ENCODE data around the gene TCF25. TPM values are rescaled to one million over a fixed set of nuclear protein-coding genes. Genes with fewer than 3 reads are reported as not detected.
"Not testable (repeated sequence)": the region's sequence is repeated elsewhere in the genome, so short reads cannot be mapped to it uniquely, and the experiment has no call there.

The TCF25 gene
- total RNA-seq, 2 experiments from 2014 or later: 218 to 243 TPM

GRCh38 chr16:89870440-89870839, 3.0 kb upstream of the TCF25 start:
- H3K36me3 Mint-ChIP-seq: peaks cover 16% of the 10 kb centered on the region
- no peak overlapping the region for H3K4me3 Mint-ChIP-seq
- no peak overlapping the region for H3K27ac Mint-ChIP-seq
- no peak for ATAC-seq (ENCODE audit: low read depth)
- peaks cover 3% of the 10 kb centered on the region for H3K9me3 Mint-ChIP-seq
- H3K27me3 Mint-ChIP-seq: no peaks in the 10 kb centered on the region
- no peak for DNase-seq
- H3K4me1 Mint-ChIP-seq: peaks cover 7% of the 10 kb centered on the region
- POLR2A ChIA-PET: no interaction called here

GRCh38 chr16:89871895-89872294, 1.5 kb upstream of the TCF25 start:
- H3K27me3 Mint-ChIP-seq: no peaks in the 10 kb centered on the region
- POLR2A ChIA-PET: interaction anchor here (1.9 to 2.5 kb wide), 4 partner anchors 8 to 166 kb away, joined by 9 to 44 read pairs (median 19); no protein-coding TSS in a partner anchor
- H3K4me1 Mint-ChIP-seq: peaks cover 7% of the 10 kb centered on the region
- DNase-seq (no peak), ATAC-seq (ENCODE audit: low read depth) (no peak)
- no peak overlapping the region for H3K27ac Mint-ChIP-seq
- peak overlapping the region; percentile 96 for H3K4me3 Mint-ChIP-seq
- H3K9me3 Mint-ChIP-seq: peaks cover 3% of the 10 kb centered on the region
- H3K36me3 Mint-ChIP-seq: peaks cover 18% of the 10 kb centered on the region

GRCh38 chr16:89873972-89874689, 739 bp downstream of the TCF25 start:
- peak; percentile 92 for DNase-seq

GRCh38 chr16:89879123-89879522, 5.7 kb downstream of the TCF25 start:
- H3K4me1 Mint-ChIP-seq; H3K27me3 Mint-ChIP-seq; H3K27ac Mint-ChIP-seq; H3K4me3 Mint-ChIP-seq; ATAC-seq (ENCODE audit: low read depth); DNase-seq; H3K9me3 Mint-ChIP-seq; POLR2A ChIA-PET: not testable (repeated sequence)
- H3K36me3 Mint-ChIP-seq: peaks cover 38% of the 10 kb centered on the region

More at GRCh38 chr16:89873972-89874689, 739 bp downstream of the TCF25 start:
- peaks cover 3% of the 10 kb centered on the region for H3K9me3 Mint-ChIP-seq
- peaks cover 30% of the 10 kb centered on the region for H3K36me3 Mint-ChIP-seq
- ATAC-seq (ENCODE audit: low read depth): peak; percentile 69
- POLR2A ChIA-PET: interaction anchor here (0.6 to 2.5 kb wide), 31 partner anchors 10 to 385 kb away, joined by 3 to 44 read pairs (median 5); partner anchors contain the start of genes CDK10, DBNDD1, FANCA and MC1R
- peak overlapping the region; percentile 96 for H3K4me3 Mint-ChIP-seq
- peaks cover 7% of the 10 kb centered on the region for H3K4me1 Mint-ChIP-seq
- H3K27ac Mint-ChIP-seq: peak overlapping the region; percentile 99
- H3K27me3 Mint-ChIP-seq: no peaks in the 10 kb centered on the region

GRCh38 chr16:89880477-89881367, 7.3 kb downstream of the TCF25 start:
- Mint-ChIP-seq H3K4me1 (no peaks in the 10 kb centered on the region), H3K27ac (no peak overlapping the region), H3K4me3 (no peak overlapping the region), H3K9me3 (no peaks in the 10 kb centered on the region), H3K27me3 (no peaks in the 10 kb centered on the region), H3K36me3 (peaks cover 32% of the 10 kb centered on the region)
- POLR2A ChIA-PET: no interaction called here
- DNase-seq: no peak
- no peak for ATAC-seq (ENCODE audit: low read depth)

DNA sequence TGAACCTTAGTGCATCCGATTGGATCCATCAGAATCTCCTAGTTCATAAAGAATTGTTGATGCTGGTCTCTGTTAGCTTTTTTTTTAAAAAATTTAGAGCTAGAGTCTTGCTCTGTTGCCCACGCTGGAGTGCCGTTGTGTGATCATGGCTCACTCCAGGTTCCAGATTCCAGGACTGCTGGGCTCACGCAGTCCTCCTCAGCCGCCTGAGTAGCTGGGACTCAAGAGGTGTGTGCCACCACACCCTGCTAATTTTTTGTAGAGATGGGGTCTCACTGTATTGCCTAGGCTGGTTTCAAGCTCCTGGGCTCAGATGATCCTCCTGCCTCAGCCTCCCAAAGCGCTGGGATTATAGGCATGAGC, 8.0 kb downstream of the TCF25 start:
- H3K4me1 Mint-ChIP-seq: no peaks in the 10 kb centered on the region
- no peaks in the 10 kb centered on the region for H3K9me3 Mint-ChIP-seq
- H3K27ac Mint-ChIP-seq: no peak overlapping the region
- peaks cover 30% of the 10 kb centered on the region for H3K36me3 Mint-ChIP-seq
- POLR2A ChIA-PET: no interaction called here
- DNase-seq (no peak), ATAC-seq (ENCODE audit: low read depth) (no peak)
- no peaks in the 10 kb centered on the region for H3K27me3 Mint-ChIP-seq
- H3K4me3 Mint-ChIP-seq: no peak overlapping the region

- H3K4me1 Mint-ChIP-seq: no peaks in the 10 kb centered on the region
- POLR2A ChIA-PET: interaction anchor here (1.0 kb wide), 1 partner anchor 10 kb away, joined by 6 read pairs; the partner anchor contains the start of gene TCF25
- H3K27ac Mint-ChIP-seq: peak overlapping the region; percentile 20
- no peaks in the 10 kb centered on the region for H3K27me3 Mint-ChIP-seq
- peaks cover 38% of the 10 kb centered on the region for H3K36me3 Mint-ChIP-seq
- H3K9me3 Mint-ChIP-seq: no peaks in the 10 kb centered on the region
- ATAC-seq (ENCODE audit: low read depth): no peak
- H3K4me3 Mint-ChIP-seq: no peak overlapping the region
- DNase-seq: no peak
Measured at GRCh38 chr16:89883346-89884040, 10.1 kb downstream of the TCF25 start.

DNA sequence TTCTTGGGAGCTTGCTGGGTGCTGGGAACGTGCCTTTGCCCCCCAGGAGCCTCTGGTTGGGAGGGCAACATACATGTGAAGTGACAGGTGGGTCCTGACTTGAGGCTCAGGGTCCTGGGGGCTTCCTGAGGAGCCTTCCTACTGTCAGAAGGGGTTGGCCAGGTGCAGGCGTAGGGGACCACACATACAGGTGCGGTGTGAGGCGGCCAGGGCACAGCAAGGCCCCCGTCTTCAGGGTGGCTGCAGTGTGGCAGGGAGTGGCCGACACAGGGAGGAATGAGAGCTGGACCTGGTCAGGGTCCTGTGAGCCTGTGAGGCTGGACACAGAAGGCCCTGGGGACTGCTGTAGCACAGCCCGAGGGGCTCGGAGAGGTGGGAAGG, 10.6 kb downstream of the TCF25 start:
- H3K4me3 Mint-ChIP-seq: no peak overlapping the region
- no peak for DNase-seq
- no peaks in the 10 kb centered on the region for H3K27me3 Mint-ChIP-seq
- H3K4me1 Mint-ChIP-seq: no peaks in the 10 kb centered on the region
- ATAC-seq (ENCODE audit: low read depth): no peak
- peaks cover 35% of the 10 kb centered on the region for H3K36me3 Mint-ChIP-seq
- POLR2A ChIA-PET: no interaction called here
- no peak overlapping the region for H3K27ac Mint-ChIP-seq
- H3K9me3 Mint-ChIP-seq: no peaks in the 10 kb centered on the region

GRCh38 chr16:89887243-89887642, 13.9 kb downstream of the TCF25 start:
- Mint-ChIP-seq H3K36me3 (peaks cover 42% of the 10 kb centered on the region), H3K4me1 (peaks cover 5% of the 10 kb centered on the region), H3K4me3 (no peak overlapping the region), H3K9me3 (no peaks in the 10 kb centered on the region), H3K27me3 (no peaks in the 10 kb centered on the region), H3K27ac (no peak overlapping the region)
- DNase-seq: no peak
- no peak for ATAC-seq (ENCODE audit: low read depth)
- POLR2A ChIA-PET: no interaction called here

GRCh38 chr16:89890200-89890599, 16.8 kb downstream of the TCF25 start:
- ATAC-seq (ENCODE audit: low read depth) (peak; percentile 70), DNase-seq (no peak)
- Mint-ChIP-seq H3K36me3 (peaks cover 29% of the 10 kb centered on the region), H3K9me3 (no peaks in the 10 kb centered on the region), H3K4me1 (peaks cover 5% of the 10 kb centered on the region), H3K27me3 (no peaks in the 10 kb centered on the region), H3K27ac (peak overlapping the region; percentile 38), H3K4me3 (no peak overlapping the region)
- POLR2A ChIA-PET: no interaction called here

GRCh38 chr16:89890886-89891657, 17.7 kb downstream of the TCF25 start:
- H3K27me3 Mint-ChIP-seq: no peaks in the 10 kb centered on the region
- peaks cover 26% of the 10 kb centered on the region for H3K36me3 Mint-ChIP-seq
- POLR2A ChIA-PET: no interaction called here

GRCh38 chr16:89892055-89892630, 18.8 kb downstream of the TCF25 start:
- DNase-seq: no peak
- no peak for ATAC-seq (ENCODE audit: low read depth)
- H3K27me3 Mint-ChIP-seq: no peaks in the 10 kb centered on the region
- no peaks in the 10 kb centered on the region for H3K9me3 Mint-ChIP-seq
- H3K4me3 Mint-ChIP-seq: no peak overlapping the region
- no peak overlapping the region for H3K27ac Mint-ChIP-seq
- peaks cover 20% of the 10 kb centered on the region for H3K36me3 Mint-ChIP-seq
- POLR2A ChIA-PET: no interaction called here
- peaks cover 5% of the 10 kb centered on the region for H3K4me1 Mint-ChIP-seq

More at GRCh38 chr16:89890886-89891657, 17.7 kb downstream of the TCF25 start:
- ATAC-seq (ENCODE audit: low read depth) (no peak), DNase-seq (no peak)
- H3K9me3 Mint-ChIP-seq: no peaks in the 10 kb centered on the region
- no peak overlapping the region for H3K27ac Mint-ChIP-seq
- H3K4me3 Mint-ChIP-seq: no peak overlapping the region
- peaks cover 5% of the 10 kb centered on the region for H3K4me1 Mint-ChIP-seq

Measured in activated naive CD8-positive, alpha-beta T cell treated with anti-CD3 and anti-CD28 coated beads, Interleukin-2, amount 10 ng/mL, durations not matched to agents 7 days and 5 days (primary cell).